ENCODE measurements around the gene HOXB7.

- no peak for TF ChIP-seq GRHL2 (CRISPR knock-in tag; IDR thresholded peaks at IDR 0.05; ENCODE audit: insufficient replicate concordance, severe bottlenecking)
- TF ChIP-seq, protein P1, sequence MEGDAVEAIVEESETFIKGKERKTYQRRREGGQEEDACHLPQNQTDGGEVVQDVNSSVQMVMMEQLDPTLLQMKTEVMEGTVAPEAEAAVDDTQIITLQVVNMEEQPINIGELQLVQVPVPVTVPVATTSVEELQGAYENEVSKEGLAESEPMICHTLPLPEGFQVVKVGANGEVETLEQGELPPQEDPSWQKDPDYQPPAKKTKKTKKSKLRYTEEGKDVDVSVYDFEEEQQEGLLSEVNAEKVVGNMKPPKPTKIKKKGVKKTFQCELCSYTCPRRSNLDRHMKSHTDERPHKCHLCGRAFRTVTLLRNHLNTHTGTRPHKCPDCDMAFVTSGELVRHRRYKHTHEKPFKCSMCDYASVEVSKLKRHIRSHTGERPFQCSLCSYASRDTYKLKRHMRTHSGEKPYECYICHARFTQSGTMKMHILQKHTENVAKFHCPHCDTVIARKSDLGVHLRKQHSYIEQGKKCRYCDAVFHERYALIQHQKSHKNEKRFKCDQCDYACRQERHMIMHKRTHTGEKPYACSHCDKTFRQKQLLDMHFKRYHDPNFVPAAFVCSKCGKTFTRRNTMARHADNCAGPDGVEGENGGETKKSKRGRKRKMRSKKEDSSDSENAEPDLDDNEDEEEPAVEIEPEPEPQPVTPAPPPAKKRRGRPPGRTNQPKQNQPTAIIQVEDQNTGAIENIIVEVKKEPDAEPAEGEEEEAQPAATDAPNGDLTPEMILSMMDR (IDR thresholded peaks at IDR 0.05), result no peak
- TF ChIP-seq, protein P2, sequence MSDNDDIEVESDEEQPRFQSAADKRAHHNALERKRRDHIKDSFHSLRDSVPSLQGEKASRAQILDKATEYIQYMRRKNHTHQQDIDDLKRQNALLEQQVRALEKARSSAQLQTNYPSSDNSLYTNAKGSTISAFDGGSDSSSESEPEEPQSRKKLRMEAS (CRISPR knock-in tag; IDR thresholded peaks at IDR 0.05), result no peak
- TF ChIP-seq, protein P3, sequence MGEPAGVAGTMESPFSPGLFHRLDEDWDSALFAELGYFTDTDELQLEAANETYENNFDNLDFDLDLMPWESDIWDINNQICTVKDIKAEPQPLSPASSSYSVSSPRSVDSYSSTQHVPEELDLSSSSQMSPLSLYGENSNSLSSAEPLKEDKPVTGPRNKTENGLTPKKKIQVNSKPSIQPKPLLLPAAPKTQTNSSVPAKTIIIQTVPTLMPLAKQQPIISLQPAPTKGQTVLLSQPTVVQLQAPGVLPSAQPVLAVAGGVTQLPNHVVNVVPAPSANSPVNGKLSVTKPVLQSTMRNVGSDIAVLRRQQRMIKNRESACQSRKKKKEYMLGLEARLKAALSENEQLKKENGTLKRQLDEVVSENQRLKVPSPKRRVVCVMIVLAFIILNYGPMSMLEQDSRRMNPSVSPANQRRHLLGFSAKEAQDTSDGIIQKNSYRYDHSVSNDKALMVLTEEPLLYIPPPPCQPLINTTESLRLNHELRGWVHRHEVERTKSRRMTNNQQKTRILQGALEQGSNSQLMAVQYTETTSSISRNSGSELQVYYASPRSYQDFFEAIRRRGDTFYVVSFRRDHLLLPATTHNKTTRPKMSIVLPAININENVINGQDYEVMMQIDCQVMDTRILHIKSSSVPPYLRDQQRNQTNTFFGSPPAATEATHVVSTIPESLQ (CRISPR knock-in tag; IDR thresholded peaks at IDR 0.05), result no peak
Measured at GRCh38 chr17:48566717-48567116, 44.1 kb downstream of the HOXB7 start.
